ENCODE data around the gene CCDC54. TPM values are rescaled to one million over a fixed set of nuclear protein-coding genes. Genes with fewer than 3 reads are reported as not detected.

Gene CCDC54
- total RNA-seq, 4 donors from 2014 or later, result not detected

DNA sequence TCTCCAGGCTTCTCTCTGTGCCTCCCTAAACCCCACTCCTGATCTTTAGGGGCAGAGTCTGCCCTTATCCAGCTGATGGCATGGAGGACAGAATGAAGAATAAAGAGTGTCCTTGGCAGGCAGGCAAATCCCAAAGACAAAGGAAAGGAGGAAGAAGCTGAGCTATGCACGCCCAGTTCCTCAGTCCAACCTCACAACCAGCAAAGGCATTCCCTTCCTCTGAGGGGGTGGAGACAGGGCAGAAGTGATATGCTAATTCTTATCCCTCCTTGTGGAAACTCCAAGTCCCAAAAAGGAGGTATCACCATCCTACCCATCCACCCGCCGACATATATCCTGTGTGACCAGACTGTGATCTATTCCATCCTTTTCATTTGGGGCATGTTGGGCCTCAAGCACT lies 10.5 kb upstream of the CCDC54 start:
- Histone ChIP-seq H3K27ac (no peak overlapping the region), H3K27me3 (no peaks in the 10 kb centered on the region), H3K4me3 (no peak overlapping the region), H3K4me1 (no peaks in the 10 kb centered on the region), H3K36me3 (no peaks in the 10 kb centered on the region), H3K9me3 (no peaks in the 10 kb centered on the region)
- TF ChIP-seq EP300 (IDR thresholded peaks at IDR 0.05), result no peak
- WGBS, 2 donors, result 79 to 80% methylated on average over 3 of the region's 3 CpGs
- DNase-seq (ENCODE audit: low spot score in 2 of 2), result no peak

DNA sequence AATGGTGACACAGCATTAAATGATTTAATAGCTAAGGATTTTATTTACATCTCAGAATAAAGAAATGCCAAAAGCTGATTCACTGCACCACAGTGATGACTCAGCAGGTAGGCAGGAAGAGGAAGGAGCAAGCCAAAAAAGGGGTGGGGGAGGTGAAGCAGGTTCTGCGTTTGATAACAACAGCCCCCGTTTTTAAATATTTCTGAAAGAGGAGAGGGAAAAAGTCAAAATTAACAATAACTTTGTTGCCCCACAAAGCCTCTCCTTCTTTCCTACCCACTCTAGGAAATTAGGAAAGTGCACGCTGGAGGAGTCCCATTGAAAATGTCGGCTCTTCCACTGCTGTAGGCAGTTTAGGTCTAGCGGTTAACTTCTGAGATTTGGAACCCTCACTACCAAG lies 9.9 kb upstream of the CCDC54 start:
- no peak overlapping the region for H3K27ac ChIP-seq
- H3K4me1 ChIP-seq, result no peaks in the 10 kb centered on the region
- H3K9me3 ChIP-seq, result no peaks in the 10 kb centered on the region
- no peak for DNase-seq (ENCODE audit: low spot score in 2 of 2)
- WGBS, 2 donors, result 70 to 76% methylated on average over 5 of the region's 5 CpGs
- H3K27me3 ChIP-seq, result no peaks in the 10 kb centered on the region
- no peak for TF ChIP-seq EP300 (IDR thresholded peaks at IDR 0.05)
- no peak for TF ChIP-seq POLR2A (IDR thresholded peaks at IDR 0.05)
- TF ChIP-seq, protein P1, sequence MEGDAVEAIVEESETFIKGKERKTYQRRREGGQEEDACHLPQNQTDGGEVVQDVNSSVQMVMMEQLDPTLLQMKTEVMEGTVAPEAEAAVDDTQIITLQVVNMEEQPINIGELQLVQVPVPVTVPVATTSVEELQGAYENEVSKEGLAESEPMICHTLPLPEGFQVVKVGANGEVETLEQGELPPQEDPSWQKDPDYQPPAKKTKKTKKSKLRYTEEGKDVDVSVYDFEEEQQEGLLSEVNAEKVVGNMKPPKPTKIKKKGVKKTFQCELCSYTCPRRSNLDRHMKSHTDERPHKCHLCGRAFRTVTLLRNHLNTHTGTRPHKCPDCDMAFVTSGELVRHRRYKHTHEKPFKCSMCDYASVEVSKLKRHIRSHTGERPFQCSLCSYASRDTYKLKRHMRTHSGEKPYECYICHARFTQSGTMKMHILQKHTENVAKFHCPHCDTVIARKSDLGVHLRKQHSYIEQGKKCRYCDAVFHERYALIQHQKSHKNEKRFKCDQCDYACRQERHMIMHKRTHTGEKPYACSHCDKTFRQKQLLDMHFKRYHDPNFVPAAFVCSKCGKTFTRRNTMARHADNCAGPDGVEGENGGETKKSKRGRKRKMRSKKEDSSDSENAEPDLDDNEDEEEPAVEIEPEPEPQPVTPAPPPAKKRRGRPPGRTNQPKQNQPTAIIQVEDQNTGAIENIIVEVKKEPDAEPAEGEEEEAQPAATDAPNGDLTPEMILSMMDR (IDR thresholded peaks at IDR 0.05), result no peak
- H3K36me3 ChIP-seq, result no peaks in the 10 kb centered on the region
- no peak overlapping the region for H3K4me3 ChIP-seq

DNA sequence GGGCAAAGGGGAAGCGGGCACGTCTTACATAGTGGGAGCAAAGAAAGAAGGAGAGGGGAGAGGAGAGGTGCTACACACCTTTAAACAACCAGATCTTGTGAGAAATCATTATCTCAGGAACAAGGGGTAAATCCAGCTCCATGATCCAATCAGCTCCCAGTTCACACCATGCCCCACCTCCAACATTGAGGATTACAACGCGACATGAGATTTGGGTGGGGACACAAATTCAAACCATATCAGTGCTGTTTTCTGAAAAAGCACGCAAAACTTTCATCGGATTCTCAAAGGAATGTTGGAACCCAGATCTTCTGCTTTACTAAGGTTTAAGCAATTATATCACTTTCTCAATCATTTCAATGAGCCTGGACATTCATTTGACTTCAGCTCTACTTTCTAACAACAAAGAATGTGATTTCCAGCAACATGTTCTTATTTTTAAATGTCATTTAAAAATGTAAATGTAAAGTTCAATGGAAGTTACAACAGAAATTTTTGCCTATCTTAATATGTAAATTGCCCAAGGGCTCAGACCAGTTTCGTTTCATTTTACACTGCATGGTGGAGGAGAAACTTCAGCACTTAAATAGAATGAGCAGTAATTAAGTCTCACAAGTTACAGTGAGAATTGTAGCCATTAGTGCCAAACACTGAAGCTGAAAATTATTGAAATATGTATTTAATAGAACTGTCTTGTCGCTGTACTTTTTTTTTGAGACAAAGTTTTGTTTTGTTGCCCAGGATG lies 8.4 kb upstream of the CCDC54 start:
- no peaks in the 10 kb centered on the region for H3K27me3 ChIP-seq
- DNase-seq (ENCODE audit: low spot score in 2 of 2), result no peak
- no peaks in the 10 kb centered on the region for H3K4me1 ChIP-seq
- H3K4me3 ChIP-seq, result no peak overlapping the region
- no peaks in the 10 kb centered on the region for H3K36me3 ChIP-seq
- TF ChIP-seq EP300 (IDR thresholded peaks at IDR 0.05), result no peak
- TF ChIP-seq POLR2A (IDR thresholded peaks at IDR 0.05), result no peak
- TF ChIP-seq, protein P1 (IDR thresholded peaks at IDR 0.05), result no peak
- WGBS, 2 donors, result 89 to 92% methylated on average over 8 of the region's 8 CpGs
- no peaks in the 10 kb centered on the region for H3K9me3 ChIP-seq
- no peak overlapping the region for H3K27ac ChIP-seq

DNA sequence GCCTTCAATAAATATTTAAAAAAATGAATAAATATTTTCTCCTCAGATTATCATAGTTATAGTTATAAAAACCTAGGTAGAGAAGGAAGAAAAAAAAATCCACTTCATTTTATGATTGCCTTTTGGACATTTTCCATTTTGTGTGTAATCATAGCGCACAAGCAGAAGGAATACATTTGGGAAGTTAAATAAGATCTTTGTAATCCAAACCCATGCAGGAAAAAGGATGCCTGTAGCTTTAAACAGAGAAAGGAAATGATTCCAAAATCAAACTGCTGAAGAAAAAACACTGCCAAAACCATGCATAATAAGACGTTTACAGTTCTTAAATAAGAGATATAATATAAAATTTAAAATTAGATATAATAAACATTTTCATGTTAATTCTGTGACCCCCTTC lies 7.4 kb upstream of the CCDC54 start:
- H3K4me1 ChIP-seq, result no peaks in the 10 kb centered on the region
- DNase-seq (ENCODE audit: low spot score in 2 of 2), result no peak
- no peak overlapping the region for H3K27ac ChIP-seq
- H3K27me3 ChIP-seq, result no peaks in the 10 kb centered on the region
- 7 to 9% methylated on average over 2 of the region's 2 CpGs for WGBS, 2 donors
- no peak overlapping the region for H3K4me3 ChIP-seq
- TF ChIP-seq POLR2A (IDR thresholded peaks at IDR 0.05), result no peak
- no peak for TF ChIP-seq EP300 (IDR thresholded peaks at IDR 0.05)
- TF ChIP-seq, protein P1 (IDR thresholded peaks at IDR 0.05), result no peak
- H3K36me3 ChIP-seq, result no peaks in the 10 kb centered on the region
- no peaks in the 10 kb centered on the region for H3K9me3 ChIP-seq

DNA sequence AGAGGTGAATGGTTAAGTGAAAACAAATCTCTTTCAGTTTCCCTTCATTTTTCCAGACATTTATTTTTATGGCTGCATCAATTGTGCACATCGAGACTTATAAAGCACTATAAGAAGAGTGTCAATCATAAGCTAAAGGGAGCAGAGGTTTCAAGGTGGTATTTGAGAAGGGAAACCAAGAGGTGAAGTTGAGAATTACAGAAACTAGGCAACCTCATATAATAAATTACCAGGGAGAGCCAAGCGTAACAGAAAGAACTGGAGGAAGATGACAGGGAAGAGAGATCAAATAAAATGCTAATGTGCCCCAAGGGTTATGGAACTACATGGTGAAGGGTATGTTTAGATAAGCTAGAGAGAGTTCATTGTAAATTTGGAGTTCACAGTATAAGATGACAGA lies 6.3 kb upstream of the CCDC54 start:
- Histone ChIP-seq H3K9me3 (no peaks in the 10 kb centered on the region), H3K4me3 (no peak overlapping the region), H3K4me1 (no peaks in the 10 kb centered on the region), H3K36me3 (no peaks in the 10 kb centered on the region), H3K27me3 (no peaks in the 10 kb centered on the region), H3K27ac (no peak overlapping the region)
- 74 to 77% methylated on average over 2 of the region's 2 CpGs for WGBS, 2 donors
- no peak for DNase-seq (ENCODE audit: low spot score in 2 of 2)
- TF ChIP-seq POLR2A (IDR thresholded peaks at IDR 0.05) (no peak), EP300 (IDR thresholded peaks at IDR 0.05) (no peak)
- TF ChIP-seq, protein P1 (IDR thresholded peaks at IDR 0.05), result no peak

Measured in tibial nerve (tissue), 4 donors.